Activated CD8-positive, alpha-beta memory T cell treated with anti-CD3 and anti-CD28 coated beads, Interleukin-2, amount 50 U/mL, for 48 hours (primary cell): ENCODE measurements around the gene IRF7.
"Not testable (repeated sequence)": the region's sequence is repeated elsewhere in the genome, so short reads cannot be mapped to it uniquely, and the experiment has no call there.

ENCODE experiments used
- DNase-seq: peaks from one replicate; pipeline ENCODE4 v3.0.0-alpha.2; 2020

The IRF7 gene

GRCh38 chr11:615504-616319, at the start of gene IRF7:
TSS of gene IRF7 (minus strand) at chr11:615950. CDS start at chr11:615364, 586 bp downstream.
- DNase-seq = peak; percentile 93

GRCh38 chr11:665062-665703, 49.4 kb upstream of the IRF7 start:
- DNase-seq = no peak

- DNase-seq = no peak
Observed at GRCh38 chr11:662689-663274, 47.0 kb upstream of the IRF7 start.

DNA sequence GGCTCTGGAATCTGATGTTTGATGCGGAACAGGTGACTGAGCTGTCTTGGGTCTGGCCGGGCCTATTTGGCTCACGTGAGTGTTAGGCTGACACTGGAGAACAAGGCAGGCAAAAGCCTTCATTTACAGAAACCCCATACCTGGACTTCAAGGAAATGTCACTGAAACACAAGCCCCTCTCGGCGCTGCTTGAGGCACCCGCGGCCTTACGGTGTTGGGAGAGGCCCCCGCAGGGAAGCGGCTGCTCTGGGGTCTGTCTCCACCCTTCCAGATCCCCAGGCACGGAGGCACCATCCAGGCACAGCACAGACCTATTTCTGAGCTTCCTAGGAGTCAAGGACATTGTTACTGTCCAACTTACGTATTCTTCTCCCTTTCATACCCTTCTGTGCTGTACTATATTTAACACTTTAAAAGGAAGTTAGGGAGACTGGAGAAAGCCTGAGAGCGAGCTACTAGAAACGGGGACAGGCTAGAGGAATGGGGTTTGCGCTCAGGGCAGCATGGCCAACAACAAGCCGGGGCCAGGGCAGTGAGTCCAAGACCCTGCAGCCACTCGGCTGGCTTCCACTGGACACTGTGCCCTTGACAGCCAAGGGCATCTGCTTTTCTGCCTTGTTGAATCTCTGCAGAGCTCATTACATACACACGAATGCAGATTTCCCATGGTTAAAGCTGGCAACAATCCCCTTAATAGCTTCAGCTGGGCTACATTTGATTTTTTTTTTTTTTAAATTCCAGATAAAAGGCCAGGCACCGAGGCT, 45.1 kb upstream of the IRF7 start:
- DNase-seq = no peak

DNA sequence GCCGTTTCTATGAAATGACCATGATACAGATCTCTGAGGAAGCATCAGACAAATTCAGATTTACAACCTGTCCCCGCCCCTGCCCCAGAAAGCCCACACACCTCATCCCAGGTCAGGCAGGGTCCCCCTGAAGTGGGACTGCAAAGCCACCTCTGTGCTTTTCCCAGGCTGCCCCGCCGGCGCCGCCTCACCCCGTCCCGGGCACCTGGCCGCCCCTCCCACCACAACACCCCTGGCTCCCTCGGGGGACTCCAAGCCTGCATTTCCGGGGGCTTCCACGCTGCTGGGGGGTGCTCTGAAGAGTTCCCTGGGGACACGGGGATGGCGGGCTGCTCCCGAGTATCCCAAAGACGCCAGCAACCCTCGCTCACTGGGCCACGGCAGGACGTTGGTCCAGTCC, 44.5 kb upstream of the IRF7 start:
- DNase-seq = no peak

- no peak for DNase-seq
Observed at GRCh38 chr11:659532-660085, 43.9 kb upstream of the IRF7 start.

DNA sequence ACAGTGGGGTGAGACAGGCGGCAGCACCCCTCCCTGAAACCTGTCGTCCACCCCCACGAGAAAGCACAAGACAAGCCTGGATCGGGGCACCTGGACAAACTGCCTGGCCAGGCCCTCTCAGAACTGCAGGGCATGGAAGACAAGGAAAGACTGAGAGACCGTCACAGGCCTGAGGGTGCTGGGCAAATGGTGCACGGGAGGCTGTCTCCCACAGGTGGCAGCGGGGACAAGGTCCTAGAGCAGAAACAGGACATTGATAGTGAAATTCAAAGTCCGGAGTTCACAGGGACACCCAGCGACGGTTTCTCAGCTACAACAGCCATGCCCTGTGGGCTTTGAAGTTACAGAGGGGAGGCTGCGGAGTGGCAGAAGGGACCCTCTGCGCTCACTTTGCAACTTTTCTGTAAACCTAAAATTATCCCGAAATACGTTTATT, 42.0 kb upstream of the IRF7 start:
- DNase-seq = no peak

GRCh38 chr11:656866-657265, 41.1 kb upstream of the IRF7 start:
- no peak for DNase-seq

GRCh38 chr11:656426-656825, 40.7 kb upstream of the IRF7 start:
- DNase-seq = no peak

- no peak for DNase-seq
Observed at GRCh38 chr11:655036-655726, 39.4 kb upstream of the IRF7 start.

- not testable (repeated sequence) for DNase-seq
Observed at GRCh38 chr11:654444-654843, 38.7 kb upstream of the IRF7 start.

DNA sequence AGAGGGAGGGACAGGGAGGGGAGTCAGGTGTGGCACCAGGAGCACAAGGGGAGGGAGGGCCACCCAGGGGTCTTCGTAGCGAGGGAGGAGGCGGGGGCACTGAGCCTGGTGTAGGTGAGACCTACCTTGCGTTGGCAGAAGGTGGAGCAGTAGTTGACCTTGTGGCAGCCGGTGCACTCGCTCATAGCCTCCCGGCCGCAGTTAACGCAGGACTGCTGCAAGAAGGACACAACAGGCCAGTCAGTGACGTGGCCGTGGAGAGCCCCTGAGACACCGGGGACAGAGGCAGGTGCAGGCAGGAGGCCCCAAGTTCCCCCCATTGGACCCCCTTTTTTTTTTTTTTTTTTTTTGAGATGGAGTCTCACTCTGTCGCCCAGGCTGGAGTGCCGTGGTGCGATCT, 38.1 kb upstream of the IRF7 start:
- DNase-seq = no peak

DNA sequence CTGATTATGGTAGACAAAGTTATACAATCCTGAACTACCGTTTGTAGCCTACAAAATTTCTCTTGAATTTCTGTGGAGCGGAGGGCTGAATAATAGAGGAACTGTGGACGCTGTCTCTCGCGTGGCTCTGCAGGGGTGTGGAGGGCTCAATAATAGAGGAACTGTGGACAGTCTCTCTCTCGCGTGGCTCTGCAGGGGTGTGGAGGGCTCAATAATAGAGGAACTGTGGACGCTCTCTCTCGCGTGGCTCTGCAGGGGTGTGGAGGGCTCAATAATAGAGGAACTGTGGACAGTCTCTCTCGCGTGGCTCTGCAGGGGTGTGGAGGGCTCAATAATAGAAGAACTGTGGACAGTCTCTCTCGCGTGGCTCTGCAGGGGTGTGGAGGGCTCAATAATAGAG, 37.4 kb upstream of the IRF7 start:
- not testable (repeated sequence) for DNase-seq

- no peak for DNase-seq
Observed at GRCh38 chr11:650482-650881, 34.7 kb upstream of the IRF7 start.

DNA sequence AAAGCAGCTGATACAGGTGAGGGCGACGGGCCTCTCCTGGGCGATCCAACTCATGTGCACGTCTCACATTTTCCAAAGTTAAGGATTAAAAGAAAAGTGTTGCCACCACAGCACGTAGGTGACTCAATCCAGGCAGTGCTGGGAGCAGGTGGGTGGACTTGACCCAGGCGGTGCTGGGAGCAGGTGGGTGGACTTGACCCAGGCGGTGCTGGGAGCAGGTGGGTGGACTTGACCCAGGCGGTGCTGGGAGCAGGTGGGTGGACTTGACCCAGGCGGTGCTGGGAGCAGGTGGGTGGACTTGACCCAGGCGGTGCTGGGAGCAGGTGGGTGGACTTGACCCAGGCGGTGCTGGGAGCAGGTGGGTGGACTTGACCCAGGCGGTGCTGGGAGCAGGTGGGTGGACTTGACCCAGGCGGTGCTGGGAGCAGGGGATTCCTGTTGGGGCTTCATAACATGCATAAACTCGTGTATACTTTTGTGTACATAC, 32.0 kb upstream of the IRF7 start:
- DNase-seq = not testable (repeated sequence)

- no peak for DNase-seq
Observed at GRCh38 chr11:646214-646613, 30.5 kb upstream of the IRF7 start.

DNA sequence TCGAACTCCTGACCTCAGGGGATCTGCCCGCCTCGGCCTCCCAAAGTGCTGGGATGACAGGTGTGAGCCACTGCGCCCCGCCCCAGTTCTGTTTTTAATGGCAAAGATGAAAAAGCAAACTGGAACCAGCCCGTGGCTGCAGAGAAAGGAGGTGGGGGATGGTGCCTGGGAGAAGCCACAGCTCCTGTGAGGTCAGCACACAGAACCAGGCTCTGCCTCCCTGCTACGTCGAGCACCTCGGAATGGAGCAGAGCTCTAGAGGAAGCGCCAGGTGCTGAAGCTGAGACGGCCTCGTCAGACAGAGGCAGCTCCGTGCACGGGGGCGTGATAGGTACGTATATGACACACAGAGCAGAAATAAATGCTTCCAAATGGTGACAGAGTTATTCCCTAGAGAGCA, 29.8 kb upstream of the IRF7 start:
- DNase-seq = no peak

- no peak for DNase-seq
Observed at GRCh38 chr11:643849-644738, 28.3 kb upstream of the IRF7 start.

DNA sequence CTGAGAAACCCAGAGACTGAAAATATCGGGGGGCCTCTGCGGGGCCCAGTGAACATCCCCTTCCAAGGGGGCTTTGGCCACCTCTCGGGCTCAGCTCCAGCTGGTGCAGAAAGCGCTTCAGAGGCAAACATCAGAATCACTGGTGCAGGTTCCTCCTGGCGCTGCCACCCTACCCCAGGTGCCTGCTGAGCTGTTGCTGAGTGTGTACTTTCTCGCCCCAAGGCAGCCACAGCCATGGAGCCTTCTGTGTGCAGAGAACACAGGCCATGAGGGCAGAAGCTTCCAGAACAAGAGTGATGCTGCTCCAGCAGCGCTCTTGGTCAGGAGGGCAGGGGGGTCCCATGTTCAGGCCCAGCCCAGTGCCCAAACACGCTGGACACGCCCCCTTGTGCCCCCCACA, 27.6 kb upstream of the IRF7 start:
- DNase-seq = no peak

DNA sequence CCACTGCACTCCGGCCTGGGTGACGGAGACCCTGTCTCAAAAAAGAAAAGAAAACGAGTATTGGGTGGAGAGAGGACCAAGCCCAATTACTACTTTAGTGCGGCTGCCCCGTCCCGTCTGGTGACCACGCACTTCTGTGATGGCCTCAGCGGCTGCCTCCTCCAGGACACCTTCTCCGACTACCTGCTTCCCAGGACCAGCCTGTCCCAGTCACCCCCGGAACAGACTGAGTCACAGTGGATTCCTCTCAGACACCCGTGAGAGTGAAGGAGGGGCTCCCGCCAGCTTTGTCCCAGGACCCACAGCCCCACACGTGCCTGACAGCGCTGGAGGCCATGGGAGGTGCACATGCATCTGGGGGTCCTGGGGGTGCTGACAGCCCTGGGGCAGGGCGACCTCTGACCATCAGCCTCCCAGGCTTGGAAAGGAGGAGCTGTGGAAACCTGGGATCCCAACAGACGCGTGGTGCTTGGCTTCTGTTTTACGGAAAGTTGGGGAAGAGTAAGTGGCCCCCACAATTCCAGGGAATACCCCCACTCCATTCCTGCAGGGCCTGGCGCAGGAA, 26.1 kb upstream of the IRF7 start:
- DNase-seq = no peak
